ENCODE results near the gene HRH1.

The HRH1 gene

GRCh38 chr3:11117591-11117990 is 36.7 kb upstream of the HRH1 start (continued):
- TF ChIP-seq ZNF692 (tag by site-specific recombination; IDR thresholded peaks at IDR 0.05) (no peak), ZBTB26 (tag by site-specific recombination; optimal IDR thresholded peaks at IDR 0.05) (no peak), ZNF362 (tag by site-specific recombination; IDR thresholded peaks at IDR 0.05) (no peak), ZBTB1 (tag by site-specific recombination; IDR thresholded peaks at IDR 0.05) (no peak), ZNF670 (tag by site-specific recombination; IDR thresholded peaks at IDR 0.05; ENCODE audit: low read depth) (no peak), ZNF423 (tag by site-specific recombination; IDR thresholded peaks at IDR 0.05) (no peak)

- TF ChIP-seq ZBTB1 (tag by site-specific recombination; IDR thresholded peaks at IDR 0.05) (no peak), ZFHX2 (tag by site-specific recombination; conservative IDR thresholded peaks at IDR 0.05) (no peak), ZNF501 (tag by site-specific recombination; IDR thresholded peaks at IDR 0.05) (no peak), ZNF26 (tag by site-specific recombination; IDR thresholded peaks at IDR 0.05) (no peak), ZNF121 (tag by site-specific recombination; IDR thresholded peaks at IDR 0.05) (no peak), ZNF645 (tag by site-specific recombination; IDR thresholded peaks at IDR 0.05) (no peak), ZNF10 (tag by site-specific recombination; IDR thresholded peaks at IDR 0.05) (no peak), SCRT1 (tag by site-specific recombination; IDR thresholded peaks at IDR 0.05; ENCODE audit: borderline replicate concordance) (no peak)
- H3K4me3 ChIP-seq (ENCODE audit: low read depth, low read length), result no peak overlapping the region
- H3K36me3 ChIP-seq (ENCODE audit: control insufficient read depth in 2 of 2, insufficient read depth in 1 of 2, low read length in 2 of 2), result no peaks in the 10 kb centered on the region
- H3K4me1 ChIP-seq (ENCODE audit: control insufficient read depth, insufficient read depth, low read length), result no peaks in the 10 kb centered on the region
- ChIA-PET POLR2A (no interaction called here), CTCF (interaction anchor here (1.6 kb wide), 1 partner anchor 8 kb away, joined by 3 read pairs; no protein-coding TSS in a partner anchor)
- H3K27ac ChIP-seq (ENCODE audit: extremely low read depth, low read depth, low read length), result no peak overlapping the region
- no peaks in the 10 kb centered on the region for H3K9me3 ChIP-seq (ENCODE audit: control insufficient read depth, insufficient read depth, low read depth, low read length)
Observed at GRCh38 chr3:11118181-11118682, 36.1 kb upstream of the HRH1 start.

GRCh38 chr3:11120091-11120805 is 34.0 kb upstream of the HRH1 start:
- TF ChIP-seq MYNN (tag by site-specific recombination; IDR thresholded peaks at IDR 0.05; ENCODE audit: borderline replicate concordance), result no peak
- POLR2A ChIA-PET, result no interaction called here
- CTCF ChIA-PET, result interaction anchor here (0.6 to 1.0 kb wide), 2 partner anchors 10 to 34 kb away, joined by 3 to 11 read pairs; no protein-coding TSS in a partner anchor
- Histone ChIP-seq H3K4me3 (ENCODE audit: low read depth, low read length) (no peak overlapping the region), H3K36me3 (ENCODE audit: control insufficient read depth in 2 of 2, insufficient read depth in 1 of 2, low read length in 2 of 2) (no peaks in the 10 kb centered on the region), H3K9me3 (ENCODE audit: control insufficient read depth, insufficient read depth, low read depth, low read length) (no peaks in the 10 kb centered on the region), H3K4me1 (ENCODE audit: control insufficient read depth, insufficient read depth, low read length) (no peaks in the 10 kb centered on the region), H3K27ac (ENCODE audit: extremely low read depth, low read depth, low read length) (no peak overlapping the region)

Data from HEK293 (cell line).